GM12864 (cell line): Measurements from ENCODE around the gene NCOA5.

Experiments
- DNase-seq: peaks from one replicate; pipeline ENCODE4 v3.0.0-alpha.2; 2011; ENCODE audit warnings: low read depth
- H3K4me3 ChIP-seq: 2 replicates; pipeline ENCODE4 v1.5.1; 2011; ENCODE audit warnings: mild to moderate bottlenecking, low read depth, low read length, control low read depth
- CTCF ChIP-seq: IDR thresholded peaks from 2 replicates; pipeline ENCODE4 v1.5.1; 2011; ENCODE audit warnings: low read depth, mild to moderate bottlenecking, moderate library complexity, low read length, control low read depth, inconsistent platforms; ENCODE audit errors: missing control alignments

NCOA5 gene

GRCh38 chr20:46056970-46057855, 32.5 kb downstream of the NCOA5 start:
- no peak for DNase-seq
- H3K4me3 ChIP-seq: no peak overlapping the region

GRCh38 chr20:46056027-46056833, 33.5 kb downstream of the NCOA5 start:
- TF ChIP-seq CTCF: no peak
- H3K4me3 ChIP-seq: no peak overlapping the region
- DNase-seq: no peak

More at GRCh38 chr20:46056970-46057855, 32.5 kb downstream of the NCOA5 start:
- TF ChIP-seq CTCF: no peak

GRCh38 chr20:46055269-46055668, 34.5 kb downstream of the NCOA5 start:
- DNase-seq: no peak
- TF ChIP-seq CTCF: no peak
- H3K4me3 ChIP-seq: no peak overlapping the region

- no peak for DNase-seq
- TF ChIP-seq CTCF: no peak
- no peak overlapping the region for H3K4me3 ChIP-seq
Measured at GRCh38 chr20:46054606-46055005, 35.2 kb downstream of the NCOA5 start.

- no peak for TF ChIP-seq CTCF
- DNase-seq: no peak
- H3K4me3 ChIP-seq: no peak overlapping the region
Measured at GRCh38 chr20:46053416-46053815, 36.3 kb downstream of the NCOA5 start.

- DNase-seq: no peak
- H3K4me3 ChIP-seq: no peak overlapping the region
- TF ChIP-seq CTCF: no peak
Measured at GRCh38 chr20:46051556-46052308, 38.0 kb downstream of the NCOA5 start.
